IPS DF 6.9 (cell line): Measurements from ENCODE around the gene SLC9A8.
"Not testable (repeated sequence)": the region's sequence is repeated elsewhere in the genome, so short reads cannot be mapped to it uniquely, and the experiment has no call there.

ENCODE experiments used
- DNase-seq: peaks from one replicate; pipeline ENCODE4 v3.0.0-alpha.2; 2013; ENCODE audit warnings: low read depth, low spot score
- H3K27ac ChIP-seq: one replicate; pipeline ENCODE4 v1.5.1; 2013; ENCODE audit warnings: low read length, control low read depth
- H3K27me3 ChIP-seq: 2 replicates; pipeline ENCODE4 v1.6.1; 2013; ENCODE audit warnings: mild to moderate bottlenecking, low read length; ENCODE audit not compliant: control insufficient read depth, insufficient read depth
- H3K36me3 ChIP-seq: 2 replicates; pipeline ENCODE4 v1.6.1; 2013; ENCODE audit warnings: low read length; ENCODE audit not compliant: control insufficient read depth, insufficient read depth
- H3K4me1 ChIP-seq: 2 replicates; pipeline ENCODE4 v1.6.1; 2013; ENCODE audit warnings: low read length; ENCODE audit not compliant: control insufficient read depth, insufficient read depth
- H3K4me3 ChIP-seq: 2 replicates; pipeline ENCODE4 v1.5.1; 2013; ENCODE audit warnings: mild to moderate bottlenecking, low read length
- H3K9me3 ChIP-seq: 2 replicates; pipeline ENCODE4 v1.6.1; 2013; ENCODE audit warnings: low read length, inconsistent platforms; ENCODE audit not compliant: control insufficient read depth, insufficient read depth
- WGBS: extraction: QIAGEN DNeasy Blood & Tissue Kit; methylation state at CpG from one replicate; pipeline ENCODE4 v1.1.7; 2013; ENCODE audit warnings: mixed read lengths, missing lambda C conversion rate; ENCODE audit not compliant: insufficient read length, insufficient coverage; 5-methylcytosine and 5-hydroxymethylcytosine counted together

The SLC9A8 gene

GRCh38 chr20:49851231-49851705 is 38.6 kb downstream of the SLC9A8 start:
- no CpG with 5 or more reads among the region's 3 CpGs for WGBS

DNA sequence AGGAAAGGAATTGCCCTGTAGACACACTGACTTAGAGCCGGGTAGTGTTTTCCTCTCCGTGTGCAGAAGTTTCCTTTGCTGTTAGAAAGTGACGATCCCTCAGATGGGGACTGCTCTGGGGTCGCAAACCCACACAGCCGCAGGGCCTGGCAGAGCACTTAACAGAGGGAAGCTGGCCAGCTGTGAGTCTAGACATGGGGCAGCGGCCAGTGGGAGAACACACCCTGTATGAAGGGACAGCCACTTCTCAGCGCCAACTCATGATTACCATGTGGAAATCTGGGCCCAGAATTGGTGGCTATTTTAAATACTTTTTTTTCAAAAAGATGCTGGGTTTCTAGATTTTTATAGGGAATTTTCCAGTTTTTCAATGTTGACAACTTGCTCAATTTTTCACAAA is 39.4 kb downstream of the SLC9A8 start:
- Histone ChIP-seq H3K4me1 (no peaks in the 10 kb centered on the region), H3K4me3 (no peak overlapping the region), H3K27ac (no peak overlapping the region), H3K9me3 (no peaks in the 10 kb centered on the region), H3K27me3 (no peaks in the 10 kb centered on the region), H3K36me3 (0 out of 2 replicates have a peak, but pooled peaks cover 2% of the 10 kb centered on the region)
- no CpG with 5 or more reads among the region's 7 CpGs for WGBS
- no peak for DNase-seq

More at GRCh38 chr20:49851231-49851705, 38.6 kb downstream of the SLC9A8 start:
- Histone ChIP-seq H3K27me3 (no peaks in the 10 kb centered on the region), H3K36me3 (0 out of 2 replicates have a peak, but pooled peaks cover 2% of the 10 kb centered on the region), H3K27ac (no peak overlapping the region), H3K4me3 (no peak overlapping the region), H3K9me3 (no peaks in the 10 kb centered on the region), H3K4me1 (no peaks in the 10 kb centered on the region)
- no peak for DNase-seq

GRCh38 chr20:49852522-49853080 is 40.0 kb downstream of the SLC9A8 start:
- Histone ChIP-seq H3K27me3 (no peaks in the 10 kb centered on the region), H3K4me3 (no peak overlapping the region), H3K36me3 (0 out of 2 replicates have a peak, but pooled peaks cover 2% of the 10 kb centered on the region), H3K9me3 (no peaks in the 10 kb centered on the region), H3K4me1 (no peaks in the 10 kb centered on the region), H3K27ac (no peak overlapping the region)
- no CpG with 5 or more reads among the region's 8 CpGs for WGBS
- DNase-seq = no peak

DNA sequence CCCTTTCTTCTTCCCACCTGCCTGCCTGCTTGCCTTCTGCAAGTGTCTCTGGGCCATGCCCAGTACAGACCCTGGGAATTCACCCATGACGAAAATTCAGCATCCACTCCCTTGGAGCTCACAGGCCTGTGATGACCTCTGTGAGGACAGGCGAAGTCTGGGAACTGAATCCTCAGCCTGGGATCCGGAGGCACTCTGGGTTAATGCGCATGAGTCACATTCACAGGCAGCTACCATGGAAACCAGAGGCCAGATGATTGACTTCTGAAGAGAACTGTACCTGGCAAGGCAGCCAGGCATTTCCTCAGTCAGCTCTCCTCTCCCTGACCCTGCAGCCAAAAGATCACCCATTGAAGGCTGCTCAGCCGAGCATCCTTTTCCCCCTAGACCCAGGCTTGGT is 41.0 kb downstream of the SLC9A8 start:
- Histone ChIP-seq H3K27ac (no peak overlapping the region), H3K9me3 (no peaks in the 10 kb centered on the region), H3K4me1 (no peaks in the 10 kb centered on the region), H3K27me3 (no peaks in the 10 kb centered on the region), H3K4me3 (no peak overlapping the region), H3K36me3 (0 out of 2 replicates have a peak, but pooled peaks cover 2% of the 10 kb centered on the region)
- WGBS = no CpG with 5 or more reads among the region's 5 CpGs
- DNase-seq = no peak

GRCh38 chr20:49854190-49854875 is 41.7 kb downstream of the SLC9A8 start:
- Histone ChIP-seq H3K4me1 (no peaks in the 10 kb centered on the region), H3K27me3 (no peaks in the 10 kb centered on the region), H3K9me3 (no peaks in the 10 kb centered on the region), H3K4me3 (no peak overlapping the region), H3K36me3 (0 out of 2 replicates have a peak, but pooled peaks cover 2% of the 10 kb centered on the region), H3K27ac (no peak overlapping the region)
- WGBS = no CpG with 5 or more reads among the region's 10 CpGs
- no peak for DNase-seq

GRCh38 chr20:49856904-49857303 is 44.3 kb downstream of the SLC9A8 start:
- H3K4me1 ChIP-seq = no peaks in the 10 kb centered on the region
- H3K27me3 ChIP-seq = no peaks in the 10 kb centered on the region
- no peaks in the 10 kb centered on the region for H3K9me3 ChIP-seq
- WGBS = no CpG with 5 or more reads among the region's 3 CpGs
- H3K4me3 ChIP-seq = no peak overlapping the region
- no peak for DNase-seq
- no peak overlapping the region for H3K27ac ChIP-seq
- H3K36me3 ChIP-seq = 0 out of 2 replicates have a peak, but pooled peaks cover 1% of the 10 kb centered on the region

DNA sequence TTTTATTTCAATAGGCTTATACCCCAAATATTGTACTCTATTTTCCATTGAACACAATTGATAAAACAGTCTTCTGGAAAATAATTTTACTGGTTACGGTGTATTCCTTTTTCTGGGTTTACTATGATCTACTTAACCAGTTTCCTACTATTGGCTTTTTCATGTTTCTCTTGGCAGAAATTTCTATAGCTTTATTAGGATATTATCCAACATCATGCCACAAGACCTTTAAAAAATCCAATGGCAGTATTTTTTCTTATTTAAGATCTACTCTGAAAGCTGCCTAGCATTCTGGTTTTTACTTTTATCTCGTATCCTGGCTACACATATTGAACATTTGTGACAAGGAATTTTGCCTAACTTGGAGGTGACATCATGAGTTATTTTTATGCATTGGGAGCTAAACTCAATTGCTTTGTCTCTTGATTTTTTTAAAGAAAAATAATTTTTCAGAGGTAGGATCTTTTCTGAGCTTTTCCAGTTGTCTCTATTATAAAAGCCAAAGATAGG is 45.5 kb downstream of the SLC9A8 start:
- no peaks in the 10 kb centered on the region for H3K36me3 ChIP-seq
- H3K27ac ChIP-seq = no peak overlapping the region
- no CpG with 5 or more reads among the region's 2 CpGs for WGBS
- no peaks in the 10 kb centered on the region for H3K9me3 ChIP-seq
- H3K4me3 ChIP-seq = no peak overlapping the region
- no peak for DNase-seq
- no peaks in the 10 kb centered on the region for H3K27me3 ChIP-seq
- H3K4me1 ChIP-seq = no peaks in the 10 kb centered on the region

DNA sequence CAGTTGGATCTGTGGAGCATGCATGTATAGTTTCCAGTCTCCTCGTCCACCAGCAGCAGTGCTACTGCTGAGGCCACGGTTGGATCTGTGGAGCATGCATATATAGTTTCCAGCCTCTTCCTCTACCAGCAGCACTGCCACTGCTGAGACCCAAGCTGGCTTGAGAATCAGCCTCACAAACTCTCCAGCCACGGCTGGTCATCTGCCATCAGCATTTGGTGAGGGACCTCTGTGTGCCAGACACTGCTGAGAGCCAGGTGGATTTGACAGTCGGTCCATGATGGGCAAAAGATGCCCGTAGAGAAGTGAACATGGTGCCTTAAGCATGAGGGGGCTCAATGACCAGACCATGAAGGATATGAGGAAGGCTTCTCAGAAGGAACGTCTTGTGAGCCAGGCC is 46.4 kb downstream of the SLC9A8 start:
- Histone ChIP-seq H3K9me3 (no peaks in the 10 kb centered on the region), H3K36me3 (no peaks in the 10 kb centered on the region), H3K4me3 (no peak overlapping the region), H3K27me3 (no peaks in the 10 kb centered on the region), H3K27ac (no peak overlapping the region), H3K4me1 (no peaks in the 10 kb centered on the region)
- no CpG with 5 or more reads among the region's 6 CpGs for WGBS
- DNase-seq = no peak

- Histone ChIP-seq H3K27ac (no peak overlapping the region), H3K4me3 (no peak overlapping the region), H3K36me3 (no peaks in the 10 kb centered on the region), H3K4me1 (no peaks in the 10 kb centered on the region), H3K27me3 (no peaks in the 10 kb centered on the region), H3K9me3 (no peaks in the 10 kb centered on the region)
- no peak for DNase-seq
Measured at GRCh38 chr20:49859807-49860206, 47.2 kb downstream of the SLC9A8 start.

DNA sequence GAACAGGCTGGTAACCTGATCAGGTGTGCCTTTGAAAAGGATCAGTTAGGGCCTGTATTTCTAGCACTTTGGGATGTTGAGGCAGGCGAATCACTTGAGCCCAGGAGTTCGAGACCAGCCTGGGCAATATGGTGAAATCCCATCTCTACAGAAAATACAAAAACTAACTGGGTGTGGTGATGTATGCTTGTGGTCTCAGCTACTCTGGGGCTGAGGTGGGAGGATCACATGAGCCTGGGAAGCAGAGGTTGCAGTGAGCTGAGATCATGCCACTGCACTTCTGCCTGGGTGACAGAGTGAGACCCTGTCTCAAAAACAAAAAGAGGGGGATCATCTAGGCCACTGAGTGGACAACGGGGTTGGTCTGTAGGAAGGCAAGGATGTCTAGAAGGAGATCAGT is 48.6 kb downstream of the SLC9A8 start:
- not testable (repeated sequence) for H3K36me3 ChIP-seq, H3K27me3 ChIP-seq, H3K27ac ChIP-seq, H3K4me3 ChIP-seq, DNase-seq, H3K9me3 ChIP-seq, H3K4me1 ChIP-seq
- WGBS = no CpG with 5 or more reads among the region's 3 CpGs
